Occipital lobe (tissue), 2 donors: ENCODE data around the gene FBXL16. TPM values are rescaled to one million over a fixed set of nuclear protein-coding genes. Genes with fewer than 3 reads are reported as not detected.

Source experiments
- DNase-seq: peaks from one replicate; lab custom pipeline; 2025; lab: John Stamatoyannopoulos, UW
- total RNA-seq: library from RNA; depleted of rRNA; stranded (reverse); fragments of >200 nt; gene quantifications from one replicate; pipeline ENCODE4 v1.2.3, GENCODE V29; 2014

The FBXL16 gene
- total RNA-seq, 1 donor from 2014 or later = 3.7 TPM

DNA sequence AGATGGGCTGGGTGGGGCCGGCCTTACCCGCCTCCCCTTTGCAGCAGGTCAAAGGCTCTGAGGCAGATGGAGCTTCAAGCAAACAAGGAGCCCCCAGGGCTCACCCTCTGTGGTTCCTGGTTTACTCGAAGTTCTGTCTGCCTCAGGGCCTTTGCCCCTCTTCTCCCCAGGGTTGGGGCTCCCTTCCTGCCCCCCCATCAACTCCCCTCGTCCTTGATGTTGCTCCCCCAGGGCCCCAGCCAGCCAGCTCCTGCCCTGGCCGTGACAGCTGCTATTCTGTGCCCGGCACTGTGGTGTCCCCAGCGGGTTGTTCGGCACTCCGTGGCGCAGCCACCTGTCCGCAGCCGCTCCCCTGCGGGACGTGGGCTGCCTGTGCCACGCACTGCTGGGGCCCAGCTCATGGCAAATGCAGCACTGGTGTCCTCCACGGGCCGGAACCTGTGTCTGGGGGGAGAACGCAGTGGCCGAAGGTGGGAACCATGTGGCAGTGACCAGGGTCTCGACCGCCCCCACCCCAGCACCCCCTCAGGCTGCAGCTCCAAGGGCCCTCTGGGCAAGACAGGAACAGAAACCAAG is 5.0 kb upstream of the FBXL16 start:
- no peak for DNase-seq

DNA sequence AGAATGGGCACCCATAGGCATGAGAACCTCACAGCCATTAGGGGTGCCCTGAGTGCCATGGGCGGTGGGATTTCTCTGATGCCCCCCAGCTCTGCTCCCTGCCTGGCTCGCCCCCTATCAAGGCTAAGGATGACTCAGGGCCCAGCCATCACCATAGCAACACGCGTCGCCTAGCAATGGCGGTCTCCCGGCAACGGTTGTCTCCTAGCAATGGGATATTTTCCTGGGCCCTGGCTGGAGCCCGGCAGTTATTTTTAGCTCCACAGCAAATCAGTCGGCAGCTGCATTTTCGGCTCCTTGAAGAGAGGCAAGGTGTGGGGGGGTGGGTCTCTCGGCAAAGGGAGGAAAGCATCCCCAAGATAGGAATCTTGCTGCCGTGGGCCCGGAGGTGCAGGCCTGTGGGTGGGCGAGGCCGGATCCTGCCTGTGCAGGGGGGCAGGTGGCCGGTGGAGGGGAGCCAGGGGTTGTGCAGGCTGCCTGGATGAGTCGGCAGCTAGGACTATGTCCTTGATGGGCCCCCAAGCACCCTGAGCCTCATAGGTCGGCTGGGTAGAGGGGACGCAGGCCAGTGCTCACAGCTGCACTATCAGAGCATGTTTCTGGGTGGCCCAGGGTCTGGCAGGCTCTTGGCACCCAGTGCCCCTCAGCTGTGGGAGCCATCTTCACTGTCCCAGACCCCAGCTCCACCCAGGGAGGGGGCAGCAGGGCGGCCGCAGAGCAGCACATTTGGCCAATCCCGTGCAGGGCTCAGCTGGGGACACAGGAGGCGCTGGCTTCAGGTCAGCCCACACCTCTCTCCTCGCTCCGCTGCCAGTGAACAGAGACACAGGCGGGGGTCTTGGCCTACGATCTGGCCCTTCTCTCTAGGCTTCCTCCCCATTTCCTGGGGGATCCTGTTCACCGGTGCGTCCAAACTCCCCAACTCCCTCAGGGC is 4.2 kb upstream of the FBXL16 start:
- DNase-seq = peak; percentile 90

DNA sequence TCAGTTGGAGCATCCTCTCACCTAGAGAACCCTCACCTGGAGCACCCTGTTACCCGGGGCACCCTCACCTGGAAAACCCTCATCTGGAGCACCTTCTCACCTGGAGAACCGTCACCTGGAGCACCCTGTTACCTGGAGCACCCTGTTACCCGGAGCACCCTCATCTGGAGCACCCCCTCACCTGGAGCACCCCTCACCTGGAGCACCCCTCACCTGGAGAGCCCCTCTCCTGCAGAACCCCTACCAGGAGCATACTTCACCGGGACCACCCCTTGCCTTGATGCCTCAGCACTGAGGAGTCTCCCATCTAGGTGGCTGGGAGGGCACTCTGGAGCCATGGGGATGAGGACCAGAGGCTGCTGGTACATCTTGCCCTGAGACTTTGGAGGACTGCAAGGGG is 3.4 kb upstream of the FBXL16 start:
- DNase-seq = no peak

DNA sequence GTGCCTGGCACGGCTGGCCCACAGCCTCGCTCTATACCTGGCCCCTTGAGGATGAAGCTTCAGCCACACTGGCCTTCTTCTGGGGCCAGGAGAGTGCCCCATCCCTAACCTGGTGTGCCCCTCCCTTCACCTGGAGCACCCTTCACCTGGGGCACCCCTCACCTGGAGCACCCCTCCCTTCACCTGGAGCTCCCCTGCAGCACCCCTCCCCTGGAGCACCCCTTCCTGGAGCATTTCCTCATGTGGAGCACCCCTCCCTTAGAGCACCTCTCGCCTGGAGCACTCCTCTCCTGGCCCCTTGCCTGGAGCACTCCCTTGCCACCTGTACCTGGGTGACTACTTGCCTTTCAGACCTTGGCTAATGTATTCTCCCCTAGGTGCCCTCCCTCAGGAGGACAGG is 2.4 kb upstream of the FBXL16 start:
- DNase-seq = no peak

DNA sequence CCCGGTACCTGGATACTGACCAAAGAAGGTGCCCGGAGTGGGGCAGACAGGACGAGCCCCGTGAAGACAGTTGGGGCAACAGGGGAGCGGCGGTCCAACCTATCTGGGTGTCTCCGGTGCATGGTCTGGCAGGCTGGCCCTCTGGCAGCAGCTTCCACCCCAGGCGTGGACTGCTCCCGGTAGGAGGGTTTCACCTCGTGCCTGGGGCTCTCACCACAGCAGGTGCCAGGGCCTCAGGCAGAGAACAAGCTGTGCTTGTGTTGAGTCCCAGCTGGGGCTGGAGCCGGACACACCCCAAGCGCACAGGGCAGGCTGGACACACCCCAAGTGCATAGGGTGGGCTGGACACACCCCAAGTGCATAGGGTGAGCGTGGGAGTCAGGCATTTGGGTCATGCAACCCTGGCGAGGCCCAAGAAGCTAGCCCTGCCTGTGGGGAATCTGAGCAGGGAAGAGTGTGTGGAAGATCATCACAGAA is 1.5 kb upstream of the FBXL16 start:
- DNase-seq = no peak

DNA sequence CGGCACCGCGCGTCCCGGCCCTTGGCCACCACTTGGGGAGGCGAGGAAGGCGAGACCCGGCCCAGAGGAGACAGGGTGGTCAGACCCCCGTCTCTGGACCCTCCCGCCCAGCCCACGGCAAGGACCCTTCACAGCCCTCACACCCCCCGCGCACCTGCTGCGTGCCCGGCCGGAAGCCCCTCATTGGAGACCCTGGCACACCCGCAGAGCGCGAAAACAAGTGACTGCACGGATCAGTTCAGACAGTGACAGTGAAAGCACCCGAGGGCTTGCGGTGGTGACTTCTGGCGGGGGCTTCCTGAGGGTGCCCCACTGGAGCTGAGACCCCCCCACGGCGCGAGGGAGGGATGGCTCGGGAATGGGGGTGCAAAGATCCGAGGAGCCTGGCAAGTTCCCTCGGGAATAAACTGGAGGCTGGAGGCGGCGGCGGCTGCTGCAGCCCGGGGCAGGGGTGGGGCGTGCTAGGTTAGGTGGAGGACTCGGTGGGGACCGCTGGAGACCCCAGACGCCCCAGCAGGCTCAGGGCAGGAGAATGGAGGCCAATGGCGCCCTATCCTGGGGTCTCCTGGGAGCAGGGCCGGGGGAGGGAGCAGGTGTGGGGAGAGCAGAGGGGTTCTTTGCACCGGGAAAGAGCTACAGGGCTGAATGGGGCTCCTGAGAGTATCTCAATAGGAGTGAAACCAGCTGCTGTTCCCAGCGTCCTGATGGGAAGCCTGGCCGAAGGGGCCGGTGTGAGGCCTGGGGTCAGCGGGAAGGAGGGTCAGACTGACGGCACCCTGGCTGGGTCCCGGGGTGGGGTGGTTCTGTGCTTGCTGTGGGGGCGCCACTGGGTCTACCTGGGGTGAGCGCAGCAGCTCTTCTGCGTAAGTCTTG is 824 bp upstream of the FBXL16 start:
- DNase-seq = no peak

DNA sequence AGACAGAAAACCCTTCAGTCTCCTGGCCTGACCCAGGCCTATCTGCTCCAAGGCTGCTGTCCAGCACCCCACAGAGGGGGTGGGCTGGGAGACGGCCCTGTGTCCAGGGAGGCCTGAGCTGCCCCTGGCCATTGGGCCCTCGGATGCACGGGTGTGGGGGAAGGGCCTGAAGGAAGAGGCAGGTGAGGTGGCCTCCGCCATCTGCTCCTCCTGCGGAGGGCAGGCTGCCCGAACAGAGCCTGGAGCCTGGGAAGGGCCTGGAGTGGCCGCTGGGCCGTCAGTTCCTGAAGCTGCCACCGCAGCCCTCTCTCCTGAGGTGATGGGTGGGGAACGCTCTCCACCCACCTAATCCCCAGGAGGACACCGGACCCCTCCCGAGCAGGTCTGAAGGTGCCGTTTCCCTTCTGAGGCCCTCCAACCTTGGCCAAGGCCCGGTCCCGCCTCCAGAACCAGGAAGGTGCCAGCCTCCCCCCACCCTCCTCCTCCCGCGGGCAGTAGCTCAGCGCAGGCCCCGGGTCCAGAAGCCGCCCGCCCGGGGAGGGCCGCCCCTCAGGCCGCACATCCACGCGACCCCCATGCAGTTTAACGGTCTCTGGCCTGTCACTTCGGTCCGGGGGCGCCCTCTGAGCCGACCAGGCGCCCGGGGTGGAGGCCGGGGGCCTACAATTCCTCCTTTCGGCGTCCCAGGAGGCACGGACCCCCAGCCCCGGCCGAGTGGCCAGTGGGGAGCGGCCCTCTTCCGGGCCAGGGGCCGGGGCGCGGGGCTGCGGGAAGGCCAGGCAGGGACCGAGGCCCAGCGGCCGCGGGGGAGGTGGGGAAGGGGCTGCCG is 835 bp downstream of the FBXL16 start:
- no peak for DNase-seq

DNA sequence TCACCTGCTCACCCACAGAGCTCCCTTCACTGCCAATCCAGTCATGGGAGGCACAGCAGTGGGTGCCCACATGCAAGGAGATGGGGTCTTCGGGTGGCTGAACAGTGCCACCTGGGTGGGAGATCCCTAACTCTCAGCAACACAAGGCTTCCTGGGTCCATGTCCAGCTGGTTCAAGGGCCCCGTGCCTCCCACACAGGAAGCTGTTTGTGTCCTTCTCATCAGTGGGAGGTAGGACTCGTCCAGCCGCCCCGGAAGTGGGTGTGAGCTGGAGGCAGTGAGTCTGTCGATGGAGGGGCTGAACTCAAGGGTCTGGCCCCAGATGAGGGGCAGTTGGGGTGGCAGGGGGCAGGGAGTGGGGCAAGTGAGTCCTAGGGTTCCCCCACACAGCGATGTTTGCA is 1.6 kb downstream of the FBXL16 start:
- no peak for DNase-seq

DNA sequence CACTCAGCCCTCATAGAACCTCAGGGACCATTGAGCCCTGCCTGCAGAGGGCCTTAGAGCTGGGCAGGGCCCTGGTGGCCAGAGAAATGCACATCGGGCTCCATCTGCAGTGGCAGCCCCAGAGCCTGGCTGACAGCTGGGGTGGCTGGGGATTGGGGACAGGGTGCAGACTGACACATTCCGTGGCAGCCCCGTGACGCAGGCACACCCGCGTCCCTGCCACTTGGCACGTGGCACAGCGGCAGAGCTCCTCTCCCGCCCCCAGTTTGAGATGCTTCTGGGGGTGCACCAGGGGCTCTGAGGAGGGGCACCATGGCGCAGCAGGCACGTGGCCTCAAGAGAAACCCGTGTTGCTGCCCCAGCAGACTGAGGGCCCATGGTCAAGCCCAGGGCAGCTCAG is 2.2 kb downstream of the FBXL16 start:
- no peak for DNase-seq

DNA sequence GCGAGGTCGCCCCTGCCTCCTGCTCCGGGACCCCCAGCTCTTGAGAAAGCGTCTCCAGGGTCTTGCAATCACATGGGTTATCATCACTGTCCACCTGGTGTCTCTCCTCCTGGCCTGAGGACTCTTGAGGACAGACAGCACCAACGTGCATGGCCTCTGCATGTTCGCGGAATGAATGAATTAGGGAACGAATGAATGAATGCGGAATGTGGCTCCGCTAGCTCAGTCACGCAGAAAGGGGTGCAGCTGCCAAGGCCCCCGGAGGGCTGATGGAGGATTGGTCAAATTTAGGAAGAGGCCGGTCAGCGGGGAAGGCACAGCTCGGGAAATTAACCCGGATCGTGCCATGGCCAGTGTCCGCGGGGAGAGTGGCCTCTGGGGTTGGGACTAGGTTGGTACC is 3.3 kb downstream of the FBXL16 start:
- no peak for DNase-seq

DNA sequence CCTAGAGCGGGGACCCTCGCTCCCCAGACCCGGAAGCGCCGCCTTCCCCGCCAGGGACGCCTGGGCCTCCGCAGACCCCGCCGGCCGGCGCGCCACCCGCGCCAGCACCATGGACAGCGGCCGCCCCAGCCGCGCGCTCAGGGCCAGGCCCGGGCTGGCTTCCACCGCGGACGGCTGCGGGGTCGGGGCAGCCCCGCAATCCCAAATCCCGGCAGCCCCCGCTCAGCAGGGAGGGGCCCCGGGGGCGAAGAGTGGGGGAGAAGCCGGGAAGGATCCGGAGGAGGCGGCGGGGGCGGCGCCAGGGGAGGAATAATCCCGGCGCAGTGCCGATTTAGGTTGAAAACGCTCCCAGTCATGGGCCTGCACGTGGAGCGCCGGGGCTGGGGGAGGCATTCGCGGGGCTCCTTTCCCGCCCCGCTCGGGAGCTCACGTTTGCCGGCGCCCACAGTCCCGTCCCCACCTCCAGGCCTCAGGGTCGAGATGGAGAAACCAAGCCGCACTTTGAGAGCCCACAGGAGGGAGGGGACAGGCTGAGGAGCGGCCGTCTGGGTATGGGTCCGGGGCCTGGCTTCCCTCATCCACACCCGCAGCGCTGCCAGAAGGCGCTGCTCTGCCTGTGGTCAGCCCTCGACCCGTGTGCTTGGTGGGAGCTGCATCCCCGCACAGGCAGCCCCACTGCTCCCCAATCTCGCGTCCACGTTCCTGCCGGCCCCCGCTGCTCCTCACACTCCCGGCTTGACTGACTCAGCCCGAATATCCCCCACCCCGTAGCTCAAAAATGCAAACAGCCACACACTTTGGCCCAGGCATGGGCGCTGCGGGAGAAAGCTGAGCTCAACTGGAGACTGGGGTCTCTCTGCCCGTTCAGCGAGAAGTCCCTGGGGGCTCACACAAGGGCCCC is 4.7 kb downstream of the FBXL16 start:
- DNase-seq = no peak

DNA sequence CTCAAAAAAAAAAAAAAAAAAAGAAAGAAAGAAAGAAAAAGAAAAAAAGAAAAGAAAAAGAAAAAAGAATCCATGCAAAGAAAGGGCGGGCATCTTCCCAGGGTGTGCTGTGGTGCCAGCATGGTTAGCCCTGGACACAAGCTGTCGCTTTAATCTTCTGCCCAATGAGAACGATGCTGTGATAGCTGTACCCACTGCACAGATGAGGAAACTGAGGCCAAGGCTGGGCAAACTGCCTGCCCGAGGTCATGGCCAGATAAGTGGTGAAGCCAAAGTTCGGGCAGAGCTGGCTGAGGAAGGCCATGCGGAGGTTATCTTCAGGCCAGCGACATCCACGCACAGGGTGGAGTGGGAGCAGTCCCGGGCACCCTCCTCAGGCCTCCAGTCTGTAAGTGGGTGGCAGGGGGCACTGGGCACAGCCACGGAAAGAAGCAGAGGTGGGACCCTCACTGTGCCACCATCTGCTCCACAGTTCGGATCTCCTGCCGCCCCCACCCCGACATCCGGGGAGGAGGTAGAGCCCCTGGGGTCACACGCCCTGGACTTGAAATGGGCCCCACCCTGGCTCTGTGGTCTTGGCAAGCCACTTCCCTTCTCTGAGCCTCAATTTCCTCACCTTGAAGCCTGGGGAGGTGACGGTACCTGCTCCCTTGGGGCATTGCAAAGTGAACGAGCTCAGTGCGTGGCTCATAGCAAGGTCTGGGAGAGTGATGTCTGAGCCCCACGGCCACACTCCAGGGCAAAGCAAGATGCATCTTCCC is 6.5 kb downstream of the FBXL16 start:
- no peak for DNase-seq

DNA sequence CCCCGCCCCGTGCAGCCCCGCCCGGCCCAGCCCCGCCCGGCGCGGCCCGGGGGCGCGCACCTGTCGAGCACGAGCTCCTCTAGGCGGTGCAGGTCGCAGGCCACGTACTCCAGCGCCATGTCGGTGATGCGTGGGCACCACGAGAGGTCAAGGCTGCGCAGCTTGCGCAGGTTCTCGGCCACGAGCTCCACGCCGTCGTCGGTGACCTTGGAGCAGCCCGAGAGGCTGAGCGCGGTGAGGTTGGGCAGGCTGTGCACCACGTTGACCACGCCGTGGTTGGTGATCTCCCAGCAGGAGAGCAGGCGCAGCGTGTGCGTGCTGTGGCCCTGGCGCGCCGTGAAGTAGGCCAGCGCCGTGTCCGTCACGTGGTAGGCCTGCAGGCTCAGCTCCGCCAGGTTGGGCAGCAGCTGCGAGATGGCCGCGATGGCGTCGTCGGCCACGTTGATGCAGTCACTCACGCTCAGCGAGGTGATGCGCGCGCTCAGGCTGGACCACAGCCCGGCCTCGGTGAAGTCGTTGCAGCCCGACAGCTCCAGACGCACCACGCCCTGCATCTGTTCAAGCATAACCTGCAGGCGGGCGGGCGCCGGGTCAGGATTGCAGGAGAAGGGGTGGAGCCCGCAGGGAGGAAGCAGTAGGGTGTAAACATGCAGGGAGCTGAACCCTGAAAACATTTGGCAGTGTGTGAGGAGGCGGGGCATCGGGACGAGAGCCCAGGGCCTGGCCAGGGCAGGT is 10.1 kb downstream of the FBXL16 start:
- peak; percentile 43 for DNase-seq

DNA sequence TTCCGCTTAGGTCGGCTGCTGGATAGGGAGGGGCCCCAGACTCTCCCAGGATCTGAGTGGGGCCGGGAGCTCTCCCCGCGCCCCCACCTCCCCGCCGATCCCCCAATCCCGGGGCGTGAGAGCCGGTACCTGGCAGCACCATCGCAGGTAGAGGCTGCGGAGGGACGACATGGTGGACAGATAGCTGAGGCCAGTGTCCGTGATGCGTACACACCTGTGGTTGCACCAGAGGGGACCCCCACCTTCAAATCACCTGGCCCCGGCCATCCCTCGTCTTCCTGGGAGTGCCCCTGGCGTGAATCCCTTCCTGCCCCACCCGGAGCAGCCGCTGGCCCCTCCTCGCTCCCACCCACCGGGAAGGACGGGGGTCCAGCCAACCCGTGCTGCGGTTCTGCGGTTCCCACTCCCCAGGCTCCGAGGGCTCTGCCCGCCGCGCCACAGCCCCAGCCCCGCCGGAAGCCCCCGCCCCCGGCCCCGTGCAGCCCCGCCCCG is 10.7 kb downstream of the FBXL16 start:
- DNase-seq = no peak

DNA sequence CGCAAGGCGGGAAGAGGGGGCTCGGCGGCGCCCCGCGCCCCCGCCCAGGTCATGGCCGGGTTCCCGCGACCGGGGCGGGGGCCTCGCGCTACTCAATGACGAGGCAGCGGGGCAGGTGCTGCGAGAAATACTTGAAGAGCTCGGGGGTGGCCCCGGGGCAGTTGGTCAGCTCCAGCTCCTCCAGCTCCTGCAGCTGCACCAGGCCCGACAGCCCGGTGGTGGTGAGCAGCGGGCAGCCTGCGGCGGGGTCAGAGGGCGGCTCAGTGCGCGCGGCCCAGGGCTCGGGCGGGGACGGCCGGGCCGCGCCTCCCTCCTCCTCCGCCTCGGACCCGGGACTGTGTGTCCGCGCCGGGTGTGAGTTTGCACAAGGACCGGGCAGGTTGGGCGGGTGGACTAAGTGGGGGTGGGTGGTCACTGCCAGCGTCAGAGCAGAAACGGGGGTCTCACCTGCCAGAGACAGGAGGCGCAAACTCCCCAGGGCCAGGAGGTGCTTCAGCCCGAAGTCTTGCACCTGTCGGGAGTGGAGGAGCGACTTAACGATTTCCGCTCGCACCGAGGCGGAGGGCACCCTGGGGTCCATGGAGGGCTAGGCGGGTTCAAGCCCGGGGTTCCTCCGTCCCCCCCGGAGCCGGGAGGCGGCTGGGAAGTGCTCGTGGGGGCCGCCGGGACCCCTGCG is 11.3 kb downstream of the FBXL16 start:
- DNase-seq = no peak

DNA sequence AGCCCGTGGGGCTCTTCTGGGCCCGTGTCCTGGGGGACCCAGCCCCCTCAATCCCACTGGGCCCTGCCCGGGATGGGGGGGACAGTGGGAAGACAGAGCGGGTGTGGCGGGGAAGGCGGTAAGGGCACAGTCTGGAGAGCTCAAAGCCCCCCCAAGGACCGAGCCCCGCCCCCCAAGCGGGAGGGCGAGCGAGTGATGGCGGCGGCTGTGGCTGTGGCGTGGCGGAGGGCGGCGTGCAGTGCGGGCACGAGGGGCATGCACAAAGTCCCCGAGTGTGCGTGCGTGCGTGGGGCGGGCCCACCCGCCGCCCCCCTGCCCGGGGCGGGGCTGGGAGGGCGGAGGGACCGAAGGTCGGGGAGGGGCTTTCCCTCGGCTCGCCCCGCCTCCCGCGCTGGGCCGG is 11.8 kb downstream of the FBXL16 start:
- no peak for DNase-seq

DNA sequence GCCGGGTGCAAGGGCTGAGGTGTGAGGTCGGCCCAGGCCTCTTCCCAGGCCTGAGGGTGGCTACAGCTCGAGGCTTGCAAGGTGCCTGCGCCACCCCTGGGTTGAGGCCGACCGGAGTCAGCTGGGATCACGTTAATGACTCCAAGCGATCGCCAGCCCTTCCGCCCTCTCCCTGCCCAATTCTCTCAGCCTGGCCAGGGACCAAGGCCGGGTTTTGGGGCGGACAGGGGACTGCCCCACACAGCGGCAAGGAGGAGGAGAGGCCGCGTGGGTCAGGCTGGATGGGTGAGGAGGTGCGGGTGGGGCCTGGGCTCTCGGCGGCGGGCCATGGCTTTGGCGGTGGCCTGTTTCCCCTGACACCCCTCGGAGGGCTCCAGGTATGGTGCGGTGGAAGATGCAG is 12.2 kb downstream of the FBXL16 start:
- no peak for DNase-seq
